Cardiac fibroblast (primary cell): Measurements from ENCODE around the gene ZNF333.
"Not testable (repeated sequence)": the region's sequence is repeated elsewhere in the genome, so short reads cannot be mapped to it uniquely, and the experiment has no call there.

Experiments
- DNase-seq, 2 donors: peaks; one replicate each; pipeline versions ENCODE4 v3.0.0 to v3.0.0-alpha.2; 2010; ENCODE audit warnings: low read depth in 2 of 2
- H3K4me3 ChIP-seq, 2 donors: replicated peaks in 1 of 2; 1 replicate in 1 of 2; 2 replicates in 1 of 2; pipeline ENCODE4 v1.5.1; 2011; ENCODE audit warnings: low read depth in 2 of 2, low read length in 2 of 2, mild to moderate bottlenecking in 2 of 2, moderate library complexity in 1 of 2
- CTCF ChIP-seq: IDR thresholded peaks from one replicate; pipeline ENCODE4 v1.5.1; 2011; ENCODE audit warnings: low read depth, mild to moderate bottlenecking, low read length, inconsistent platforms

The ZNF333 gene

GRCh38 chr19:14763497-14764145 is 73.8 kb downstream of the ZNF333 start:
- H3K4me3 ChIP-seq, result no peak overlapping the region
- TF ChIP-seq CTCF, result no peak
- no peak for DNase-seq

DNA sequence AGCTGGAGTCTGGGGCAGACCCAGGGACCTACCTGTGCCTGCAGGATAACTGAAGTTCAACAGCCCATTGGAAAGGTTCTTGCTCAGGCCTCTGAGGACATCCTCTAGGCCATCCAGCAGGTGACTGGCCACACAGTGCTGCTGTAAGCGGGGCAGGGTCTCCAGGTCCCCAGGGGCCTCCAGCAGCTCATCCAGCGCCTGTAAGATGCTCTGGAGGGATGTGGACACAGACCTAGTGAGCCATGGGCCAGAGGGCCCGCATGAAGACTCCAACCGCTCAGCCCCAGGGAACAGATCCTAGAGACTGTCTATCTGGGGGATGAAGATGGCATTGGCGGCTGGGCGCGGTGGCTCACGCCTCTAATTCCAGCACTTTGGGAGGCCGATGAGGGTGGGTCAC is 74.6 kb downstream of the ZNF333 start:
- no peak for DNase-seq
- no peak for TF ChIP-seq CTCF
- H3K4me3 ChIP-seq, result no peak overlapping the region

GRCh38 chr19:14765403-14765802 is 75.6 kb downstream of the ZNF333 start:
- not testable (repeated sequence) for DNase-seq, H3K4me3 ChIP-seq

DNA sequence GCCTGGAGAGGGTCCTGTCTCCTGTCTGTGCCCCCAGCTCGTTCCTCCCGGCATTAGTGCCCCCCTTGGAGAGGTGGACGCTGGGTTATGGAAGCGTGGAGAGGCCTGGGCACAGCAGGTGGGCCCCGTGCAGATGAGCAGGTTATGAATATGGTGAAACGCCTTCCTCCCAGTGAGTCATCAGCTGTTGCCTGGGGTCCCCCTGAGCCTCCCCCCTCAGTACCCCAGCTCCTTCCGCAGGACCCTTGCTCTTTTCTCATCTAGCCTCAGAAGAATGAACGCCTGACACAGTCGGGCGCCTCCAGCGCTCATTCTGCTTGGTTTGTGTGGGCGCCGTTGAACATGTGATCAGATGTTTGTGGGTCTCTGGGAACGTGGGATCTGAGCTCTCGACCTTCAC is 76.0 kb downstream of the ZNF333 start:
- not testable (repeated sequence) for H3K4me3 ChIP-seq, DNase-seq

GRCh38 chr19:14767466-14767971 is 77.7 kb downstream of the ZNF333 start:
- H3K4me3 ChIP-seq, result no peak overlapping the region
- no peak for TF ChIP-seq CTCF
- DNase-seq, result no peak

- TF ChIP-seq CTCF, result no peak
- no peak for DNase-seq
- no peak overlapping the region for H3K4me3 ChIP-seq
Measured at GRCh38 chr19:14768001-14768400, 78.2 kb downstream of the ZNF333 start.

DNA sequence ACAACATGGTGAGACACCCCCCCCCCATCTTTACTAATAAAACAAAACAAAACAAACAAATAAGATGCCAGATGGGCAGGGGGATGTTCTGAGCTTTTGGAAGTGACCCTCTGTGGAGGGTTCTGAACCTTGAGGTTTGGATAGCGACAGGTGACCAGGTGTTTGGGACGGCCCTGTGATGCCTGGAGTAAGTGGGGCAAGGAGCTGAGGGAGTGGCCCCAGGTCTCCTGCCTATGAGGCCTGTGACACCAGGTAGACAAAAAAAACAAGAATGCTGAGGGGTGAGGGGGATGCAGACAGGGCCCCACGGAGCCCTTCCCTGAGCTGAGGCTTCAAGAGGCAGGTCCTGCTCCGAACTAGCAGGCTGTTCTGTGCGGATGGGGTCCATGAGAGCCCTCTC is 79.4 kb downstream of the ZNF333 start:
- no peak overlapping the region for H3K4me3 ChIP-seq
- no peak for DNase-seq
- no peak for TF ChIP-seq CTCF

- DNase-seq, result no peak
- no peak for TF ChIP-seq CTCF
- H3K4me3 ChIP-seq, result no peak overlapping the region
Measured at GRCh38 chr19:14770136-14770535, 80.3 kb downstream of the ZNF333 start.
